AG09309 (cell line): Measurements from ENCODE around the gene BLM.

ENCODE experiments used
- DNase-seq: peaks from one replicate; pipeline ENCODE4 v3.0.0-alpha.2; 2010; ENCODE audit warnings: low read depth
- H3K4me3 ChIP-seq: 2 replicates; pipeline ENCODE4 v1.5.1; 2011; ENCODE audit warnings: mild to moderate bottlenecking, low read depth, low read length, moderate library complexity; ENCODE audit not compliant: control insufficient read depth
- CTCF ChIP-seq: IDR thresholded peaks from 2 replicates; pipeline ENCODE4 v1.5.1; 2011; ENCODE audit warnings: mild to moderate bottlenecking, low read depth, low read length, inconsistent platforms; ENCODE audit not compliant: insufficient read depth, control insufficient read depth; ENCODE audit errors: missing control alignments

Gene BLM

GRCh38 chr15:90790057-90790456, 72.9 kb downstream of the BLM start:
- DNase-seq, result no peak
- no peak for TF ChIP-seq CTCF
- no peak overlapping the region for H3K4me3 ChIP-seq

GRCh38 chr15:90790561-90790960, 73.4 kb downstream of the BLM start:
- H3K4me3 ChIP-seq, result no peak overlapping the region
- DNase-seq, result peak; percentile 25
- TF ChIP-seq CTCF, result no peak

- no peak for TF ChIP-seq CTCF
- H3K4me3 ChIP-seq, result no peak overlapping the region
- DNase-seq, result no peak
These were observed 77.4 kb downstream of the BLM start for GRCh38 chr15:90794538-90794937.

- no peak overlapping the region for H3K4me3 ChIP-seq
- TF ChIP-seq CTCF, result no peak
- DNase-seq, result no peak
These were observed 82.6 kb downstream of the BLM start for GRCh38 chr15:90799639-90800170.

GRCh38 chr15:90801803-90802202, 84.7 kb downstream of the BLM start:
- TF ChIP-seq CTCF, result no peak
- H3K4me3 ChIP-seq, result no peak overlapping the region
- DNase-seq, result no peak

- no peak overlapping the region for H3K4me3 ChIP-seq
- TF ChIP-seq CTCF, result no peak
- no peak for DNase-seq
These were observed 90.1 kb downstream of the BLM start for GRCh38 chr15:90807074-90807785.
